CD14-positive monocyte (primary cell): ENCODE data around the gene SECTM1. TPM values are rescaled to one million over a fixed set of nuclear protein-coding genes. Genes with fewer than 3 reads are reported as not detected.

Experiments used
- DNase-seq, 3 donors: peaks; one replicate each; pipeline ENCODE4 v3.0.0-alpha.2; 2011 to 2022
- H2AFZ ChIP-seq: 2 replicates; pipeline ENCODE4 v1.6.0; 2012; ENCODE audit warnings: mild to moderate bottlenecking, low read depth, low read length, inconsistent platforms; ENCODE audit not compliant: insufficient read depth, poor library complexity, severe bottlenecking
- H3K27ac ChIP-seq, 2 donors: 1 replicate in 1 of 2; 2 replicates in 1 of 2; pipeline ENCODE4 v1.5.1; 2012 to 2013; ENCODE audit warnings: low read length in 2 of 2, control low read depth in 1 of 2, inconsistent platforms in 1 of 2, low read depth in 1 of 2, mild to moderate bottlenecking in 1 of 2
- H3K27me3 ChIP-seq, 2 donors: one replicate each; pipeline versions ENCODE4 v1.6.0 to v1.6.1; 2011 to 2013; ENCODE audit warnings: low read length in 2 of 2; ENCODE audit not compliant: control insufficient read depth in 2 of 2, insufficient read depth in 2 of 2
- H3K36me3 ChIP-seq, 2 donors: replicated peaks in 1 of 2; 1 replicate in 1 of 2; 2 replicates in 1 of 2; pipeline versions ENCODE4 v1.5.1 to v1.6.1; 2012 to 2013; ENCODE audit warnings: low read length in 2 of 2, control low read depth in 1 of 2, inconsistent platforms in 1 of 2, mild to moderate bottlenecking in 1 of 2; ENCODE audit not compliant: insufficient read depth in 2 of 2, control insufficient read depth in 1 of 2
- H3K4me1 ChIP-seq, 2 donors: 1 replicate in 1 of 2; 2 replicates in 1 of 2; pipeline versions ENCODE4 v1.5.1 to v1.6.1; 2012 to 2013; ENCODE audit warnings: low read length in 2 of 2, control low read depth in 1 of 2, inconsistent platforms in 1 of 2, mild to moderate bottlenecking in 1 of 2, moderate library complexity in 1 of 2; ENCODE audit not compliant: insufficient read depth in 2 of 2, control insufficient read depth in 1 of 2
- H3K4me2 ChIP-seq: replicated peaks from 2 replicates; pipeline ENCODE3; 2012; ENCODE audit warnings: low read length, moderate library complexity, mild to moderate bottlenecking; ENCODE audit not compliant: poor library complexity, severe bottlenecking; ENCODE audit errors: extremely low read depth
- H3K4me3 ChIP-seq, 3 experiments: fragments of 200-600 bp in 1 of 3; sonication (generic) in 1 of 3; replicated peaks in 1 of 3; 1 replicate in 2 of 3; 2 replicates in 1 of 3; pipeline ENCODE4 v1.5.1; 2011 to 2013; ENCODE audit warnings: low read length in 3 of 3, mild to moderate bottlenecking in 3 of 3, control low read depth in 2 of 3, low read depth in 2 of 3, inconsistent platforms in 1 of 3, moderate library complexity in 1 of 3
- H3K79me2 ChIP-seq: 2 replicates; pipeline ENCODE4 v1.6.0; 2012; ENCODE audit warnings: mild to moderate bottlenecking, control low read depth, inconsistent platforms, low read length, moderate library complexity; ENCODE audit not compliant: insufficient read depth
- H3K9ac ChIP-seq: 2 replicates; pipeline ENCODE4 v1.6.0; 2017; ENCODE audit warnings: low read length, mild to moderate bottlenecking; ENCODE audit not compliant: insufficient read depth, poor library complexity, severe bottlenecking
- H3K9me3 ChIP-seq, 2 donors: replicated peaks in 1 of 2; 1 replicate in 1 of 2; 2 replicates in 1 of 2; pipeline versions ENCODE4 v1.5.1 to v1.6.1; 2012 to 2013; ENCODE audit warnings: low read length in 2 of 2, control low read depth in 1 of 2; ENCODE audit not compliant: control insufficient read depth in 1 of 2, insufficient read depth in 1 of 2
- H4K20me1 ChIP-seq: 2 replicates; pipeline ENCODE4 v1.6.0; 2012; ENCODE audit warnings: mild to moderate bottlenecking, low read length, control low read depth, moderate library complexity; ENCODE audit not compliant: insufficient read depth
- H3K27ac Mint-ChIP-seq, 7 donors: one replicate each; pipeline ENCODE4 v1.8.0; 2020; ENCODE audit warnings: mild to moderate bottlenecking in 7 of 7, mixed read lengths in 7 of 7, moderate library complexity in 6 of 7, inconsistent platforms in 2 of 7
- H3K27me3 Mint-ChIP-seq, 3 donors: one replicate each; pipeline ENCODE4 v1.8.0; 2021 to 2022; ENCODE audit warnings: low read depth in 3 of 3, mild to moderate bottlenecking in 3 of 3, mixed read lengths in 3 of 3, moderate library complexity in 3 of 3, inconsistent platforms in 1 of 3
- H3K36me3 Mint-ChIP-seq, 2 donors: one replicate each; pipeline ENCODE4 v1.8.0; 2020; ENCODE audit warnings: mixed read lengths in 2 of 2, inconsistent platforms in 1 of 2, mild to moderate bottlenecking in 1 of 2
- H3K4me1 Mint-ChIP-seq: one replicate; pipeline ENCODE4 v1.8.0; 2020; ENCODE audit warnings: mild to moderate bottlenecking, mixed read lengths
- H3K4me3 Mint-ChIP-seq, 2 donors: one replicate each; pipeline ENCODE4 v1.8.0; 2020; ENCODE audit warnings: mild to moderate bottlenecking in 2 of 2, mixed read lengths in 2 of 2, moderate library complexity in 1 of 2
- H3K9me3 Mint-ChIP-seq, 7 donors: one replicate each; pipeline ENCODE4 v1.8.0; 2020 to 2022; ENCODE audit warnings: mixed read lengths in 7 of 7, mild to moderate bottlenecking in 6 of 7, moderate library complexity in 6 of 7, inconsistent platforms in 2 of 7
- CTCF ChIP-seq: fragments of 200-600 bp; IDR thresholded peaks from one replicate; pipeline ENCODE4 v1.8.0; 2022; ENCODE audit warnings: antibody characterized with exemption, mild to moderate bottlenecking
- WGBS: methylation state at CpG from one replicate; pipeline ENCODE4 v1.1.5; 2013; ENCODE audit warnings: missing lambda C conversion rate; ENCODE audit not compliant: insufficient coverage; 5-methylcytosine and 5-hydroxymethylcytosine counted together
- intact Hi-C, 2 donors: fragments of 100-400 bp; cut with micrococcal nuclease; formaldehyde crosslinking; loops; one replicate each; pipeline versions ENCODE4 v1.15.0 to v1.15.1; 2023
- polyA plus RNA-seq, 3 donors: library from polyadenylated mRNA; depleted of rRNA in 1 of 3; unstranded in 2 of 3; stranded (reverse) in 1 of 3; fragments of 300-500 nt in 2 of 3; fragments of >200 nt in 1 of 3; fragmentation: Illumina TruSeq in 2 of 3; gene quantifications; 1 replicate in 2 of 3; 2 replicates in 1 of 3; pipeline ENCODE4 v1.2.3, GENCODE V29; 2012 to 2021

The SECTM1 gene
- polyA plus RNA-seq, 3 donors = 136 to 209 (median 188) TPM

- intact Hi-C loops = loop anchor here in 1 of 2 donors (10.0 kb wide), 2 partner anchors 58 to 162 kb away; partner anchors contain the start of genes CYBC1 and NARF
Measured at GRCh38 chr17:82292251-82293154, 41.1 kb downstream of the SECTM1 start.

More at GRCh38 chr17:82292251-82293154, 41.1 kb downstream of the SECTM1 start:
- H3K27ac Mint-ChIP-seq = peak overlapping the region; percentile 79 to 92 (median 89)
- H3K27ac ChIP-seq = peak overlapping the region; percentile 85 to 90
- 3% methylated on average over 85 of the region's 86 CpGs for WGBS
- H4K20me1 ChIP-seq = no peaks in the 10 kb centered on the region
- peak overlapping the region; percentile 91 for H3K4me2 ChIP-seq
- peaks cover 0 to 6% (median 5%) of the 10 kb centered on the region in 3 donors for H3K27me3 Mint-ChIP-seq
- peak overlapping the region; percentile 95 for H3K9ac ChIP-seq
- TF ChIP-seq CTCF = no peak
- peaks cover 8% of the 10 kb centered on the region for H3K79me2 ChIP-seq
- H3K4me3 Mint-ChIP-seq = peak overlapping the region; percentile 78 to 89
- peak overlapping the region; percentile 51 to 91 (median 62) for H3K4me3 ChIP-seq
- no peaks in the 10 kb centered on the region for H3K27me3 ChIP-seq
- H3K9me3 Mint-ChIP-seq = peaks cover 0 to 5% (median 0%) of the 10 kb centered on the region in 7 donors
- peaks cover 38 to 46% of the 10 kb centered on the region in 2 donors for H3K4me1 ChIP-seq
- peak; percentile 93 to 98 (median 95) for DNase-seq
- H3K36me3 ChIP-seq = no peaks in the 10 kb centered on the region
- H3K4me1 Mint-ChIP-seq = peaks cover 54% of the 10 kb centered on the region
- peak overlapping the region; percentile 79 for H2AFZ ChIP-seq
- no peaks in the 10 kb centered on the region for H3K36me3 Mint-ChIP-seq
- H3K9me3 ChIP-seq = no peaks in the 10 kb centered on the region
